ENCODE data around the gene NUBPL.

The NUBPL gene

GRCh38 chr14:31677630-31678029 lies 116.4 kb downstream of the NUBPL start:
- no peaks in the 10 kb centered on the region for H3K9me3 ChIP-seq (ENCODE audit: control insufficient read depth in 1 of 2, low read length in 2 of 2)

GRCh38 chr14:31678421-31679249 lies 117.4 kb downstream of the NUBPL start:
- Histone ChIP-seq H3K36me3 (ENCODE audit: control insufficient read depth in 1 of 2, insufficient read depth in 2 of 2, low read length in 2 of 2) (peaks cover 3 to 8% of the 10 kb centered on the region in 2 donors), H3K9me3 (ENCODE audit: control insufficient read depth in 1 of 2, low read length in 2 of 2) (no peaks in the 10 kb centered on the region), H3K27ac (ENCODE audit: low read length) (no peak overlapping the region), H3K4me1 (ENCODE audit: control insufficient read depth in 1 of 2, insufficient read depth in 2 of 2, low read length in 2 of 2) (no peaks in the 10 kb centered on the region), H3K27me3 (ENCODE audit: low read depth, low read length) (no peaks in the 10 kb centered on the region), H3K4me3 (ENCODE audit: low read depth in 1 of 2, low read length in 2 of 2) (no peak overlapping the region)

More at GRCh38 chr14:31677630-31678029, 116.4 kb downstream of the NUBPL start:
- Histone ChIP-seq H3K27me3 (ENCODE audit: low read depth, low read length) (no peaks in the 10 kb centered on the region), H3K27ac (ENCODE audit: low read length) (no peak overlapping the region), H3K4me1 (ENCODE audit: control insufficient read depth in 1 of 2, insufficient read depth in 2 of 2, low read length in 2 of 2) (no peaks in the 10 kb centered on the region), H3K36me3 (ENCODE audit: control insufficient read depth in 1 of 2, insufficient read depth in 2 of 2, low read length in 2 of 2) (peaks cover 3 to 8% of the 10 kb centered on the region in 2 donors), H3K4me3 (ENCODE audit: low read depth in 1 of 2, low read length in 2 of 2) (no peak overlapping the region)

- Histone ChIP-seq H3K27me3 (ENCODE audit: low read depth, low read length) (no peaks in the 10 kb centered on the region), H3K4me3 (ENCODE audit: low read depth in 1 of 2, low read length in 2 of 2) (no peak overlapping the region), H3K4me1 (ENCODE audit: control insufficient read depth in 1 of 2, insufficient read depth in 2 of 2, low read length in 2 of 2) (no peaks in the 10 kb centered on the region), H3K9me3 (ENCODE audit: control insufficient read depth in 1 of 2, low read length in 2 of 2) (no peaks in the 10 kb centered on the region), H3K27ac (ENCODE audit: low read length) (no peak overlapping the region), H3K36me3 (ENCODE audit: control insufficient read depth in 1 of 2, insufficient read depth in 2 of 2, low read length in 2 of 2) (peaks cover 3 to 4% of the 10 kb centered on the region in 2 donors)
Measured at GRCh38 chr14:31682768-31683167, 121.6 kb downstream of the NUBPL start.

GRCh38 chr14:31687726-31688125 lies 126.5 kb downstream of the NUBPL start:
- H3K4me1 ChIP-seq (ENCODE audit: control insufficient read depth in 1 of 2, insufficient read depth in 2 of 2, low read length in 2 of 2) = peaks cover 0 to 6% of the 10 kb centered on the region in 2 donors
- H3K36me3 ChIP-seq (ENCODE audit: control insufficient read depth in 1 of 2, insufficient read depth in 2 of 2, low read length in 2 of 2) = no peaks in the 10 kb centered on the region
- no peak overlapping the region for H3K4me3 ChIP-seq (ENCODE audit: low read depth in 1 of 2, low read length in 2 of 2)
- H3K27me3 ChIP-seq (ENCODE audit: low read depth, low read length) = no peaks in the 10 kb centered on the region
- H3K27ac ChIP-seq (ENCODE audit: low read length) = no peak overlapping the region
- no peaks in the 10 kb centered on the region for H3K9me3 ChIP-seq (ENCODE audit: control insufficient read depth in 1 of 2, low read length in 2 of 2)

GRCh38 chr14:31690056-31690455 lies 128.9 kb downstream of the NUBPL start:
- Histone ChIP-seq H3K4me1 (ENCODE audit: control insufficient read depth in 1 of 2, insufficient read depth in 2 of 2, low read length in 2 of 2) (peaks cover 0 to 6% of the 10 kb centered on the region in 2 donors), H3K27ac (ENCODE audit: low read length) (no peak overlapping the region), H3K36me3 (ENCODE audit: control insufficient read depth in 1 of 2, insufficient read depth in 2 of 2, low read length in 2 of 2) (no peaks in the 10 kb centered on the region), H3K9me3 (ENCODE audit: control insufficient read depth in 1 of 2, low read length in 2 of 2) (no peaks in the 10 kb centered on the region), H3K4me3 (ENCODE audit: low read depth in 1 of 2, low read length in 2 of 2) (no peak overlapping the region), H3K27me3 (ENCODE audit: low read depth, low read length) (no peaks in the 10 kb centered on the region)

- Histone ChIP-seq H3K4me1 (ENCODE audit: control insufficient read depth in 1 of 2, insufficient read depth in 2 of 2, low read length in 2 of 2) (peaks cover 0 to 6% of the 10 kb centered on the region in 2 donors), H3K9me3 (ENCODE audit: control insufficient read depth in 1 of 2, low read length in 2 of 2) (no peaks in the 10 kb centered on the region), H3K4me3 (ENCODE audit: low read depth in 1 of 2, low read length in 2 of 2) (no peak overlapping the region), H3K36me3 (ENCODE audit: control insufficient read depth in 1 of 2, insufficient read depth in 2 of 2, low read length in 2 of 2) (no peaks in the 10 kb centered on the region), H3K27ac (ENCODE audit: low read length) (no peak overlapping the region), H3K27me3 (ENCODE audit: low read depth, low read length) (no peaks in the 10 kb centered on the region)
Measured at GRCh38 chr14:31692376-31692781, 131.2 kb downstream of the NUBPL start.

- Histone ChIP-seq H3K27ac (ENCODE audit: low read length) (no peak overlapping the region), H3K9me3 (ENCODE audit: control insufficient read depth in 1 of 2, low read length in 2 of 2) (no peaks in the 10 kb centered on the region), H3K36me3 (ENCODE audit: control insufficient read depth in 1 of 2, insufficient read depth in 2 of 2, low read length in 2 of 2) (no peaks in the 10 kb centered on the region), H3K27me3 (ENCODE audit: low read depth, low read length) (no peaks in the 10 kb centered on the region), H3K4me3 (ENCODE audit: low read depth in 1 of 2, low read length in 2 of 2) (no peak overlapping the region), H3K4me1 (ENCODE audit: control insufficient read depth in 1 of 2, insufficient read depth in 2 of 2, low read length in 2 of 2) (peaks cover 0 to 6% of the 10 kb centered on the region in 2 donors)
Measured at GRCh38 chr14:31696378-31696777, 135.2 kb downstream of the NUBPL start.

GRCh38 chr14:31699809-31700208 lies 138.6 kb downstream of the NUBPL start:
- Histone ChIP-seq H3K4me3 (ENCODE audit: low read depth in 1 of 2, low read length in 2 of 2) (no peak overlapping the region), H3K4me1 (ENCODE audit: control insufficient read depth in 1 of 2, insufficient read depth in 2 of 2, low read length in 2 of 2) (no peaks in the 10 kb centered on the region), H3K9me3 (ENCODE audit: control insufficient read depth in 1 of 2, low read length in 2 of 2) (no peaks in the 10 kb centered on the region), H3K36me3 (ENCODE audit: control insufficient read depth in 1 of 2, insufficient read depth in 2 of 2, low read length in 2 of 2) (no peaks in the 10 kb centered on the region), H3K27ac (ENCODE audit: low read length) (no peak overlapping the region), H3K27me3 (ENCODE audit: low read depth, low read length) (no peaks in the 10 kb centered on the region)

- H3K9me3 ChIP-seq (ENCODE audit: control insufficient read depth in 1 of 2, low read length in 2 of 2) = no peaks in the 10 kb centered on the region
- H3K4me3 ChIP-seq (ENCODE audit: low read depth in 1 of 2, low read length in 2 of 2) = no peak overlapping the region
- no peaks in the 10 kb centered on the region for H3K27me3 ChIP-seq (ENCODE audit: low read depth, low read length)
- H3K36me3 ChIP-seq (ENCODE audit: control insufficient read depth in 1 of 2, insufficient read depth in 2 of 2, low read length in 2 of 2) = peaks cover 0 to 4% of the 10 kb centered on the region in 2 donors
- H3K27ac ChIP-seq (ENCODE audit: low read length) = no peak overlapping the region
- H3K4me1 ChIP-seq (ENCODE audit: control insufficient read depth in 1 of 2, insufficient read depth in 2 of 2, low read length in 2 of 2) = no peaks in the 10 kb centered on the region
Measured at GRCh38 chr14:31700282-31701074, 139.3 kb downstream of the NUBPL start.

GRCh38 chr14:31702130-31702529 lies 140.9 kb downstream of the NUBPL start:
- Histone ChIP-seq H3K4me1 (ENCODE audit: control insufficient read depth in 1 of 2, insufficient read depth in 2 of 2, low read length in 2 of 2) (no peaks in the 10 kb centered on the region), H3K9me3 (ENCODE audit: control insufficient read depth in 1 of 2, low read length in 2 of 2) (no peaks in the 10 kb centered on the region), H3K27me3 (ENCODE audit: low read depth, low read length) (no peaks in the 10 kb centered on the region), H3K4me3 (ENCODE audit: low read depth in 1 of 2, low read length in 2 of 2) (no peak overlapping the region), H3K36me3 (ENCODE audit: control insufficient read depth in 1 of 2, insufficient read depth in 2 of 2, low read length in 2 of 2) (peaks cover 0 to 4% of the 10 kb centered on the region in 2 donors), H3K27ac (ENCODE audit: low read length) (no peak overlapping the region)

- no peak overlapping the region for H3K27ac ChIP-seq (ENCODE audit: low read length)
- no peak overlapping the region for H3K4me3 ChIP-seq (ENCODE audit: low read depth in 1 of 2, low read length in 2 of 2)
- no peaks in the 10 kb centered on the region for H3K9me3 ChIP-seq (ENCODE audit: control insufficient read depth in 1 of 2, low read length in 2 of 2)
- peaks cover 0 to 4% of the 10 kb centered on the region in 2 donors for H3K36me3 ChIP-seq (ENCODE audit: control insufficient read depth in 1 of 2, insufficient read depth in 2 of 2, low read length in 2 of 2)
- no peaks in the 10 kb centered on the region for H3K4me1 ChIP-seq (ENCODE audit: control insufficient read depth in 1 of 2, insufficient read depth in 2 of 2, low read length in 2 of 2)
- H3K27me3 ChIP-seq (ENCODE audit: low read depth, low read length) = no peaks in the 10 kb centered on the region
Measured at GRCh38 chr14:31703056-31703455, 141.9 kb downstream of the NUBPL start.
